GM21528 (cell line): Measurements from ENCODE around the gene IL34.

Source experiments
- ATAC-seq: cut with Tn5 transposase; IDR thresholded peaks from one replicate; pipeline ENCODE4 v1.9.1; 2021; ENCODE audit warnings: mild to moderate bottlenecking, moderate library complexity; ENCODE audit not compliant: unreplicated experiment, low FRiP score

The IL34 gene

DNA sequence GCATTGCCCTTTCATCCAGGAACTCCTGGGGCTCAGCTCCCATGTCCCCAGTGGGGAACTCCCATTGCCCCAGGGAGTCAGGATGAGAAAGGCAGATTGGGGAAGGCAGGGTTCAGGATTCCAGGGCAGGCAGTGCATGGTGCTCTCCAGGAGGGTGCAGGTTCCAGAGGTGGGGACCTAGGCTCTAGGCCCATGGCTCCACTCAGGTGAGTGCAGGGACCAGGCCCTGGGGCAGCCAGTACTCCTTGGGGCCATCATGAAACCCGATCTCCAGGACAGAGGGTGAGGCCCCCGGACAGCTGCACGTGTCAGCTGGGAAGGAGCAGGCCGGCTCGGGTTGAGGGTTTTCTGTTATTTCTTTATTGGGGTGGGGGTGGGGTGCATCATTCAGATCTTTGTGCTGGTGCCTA is 40.7 kb downstream of the IL34 start:
- ATAC-seq, result no peak

DNA sequence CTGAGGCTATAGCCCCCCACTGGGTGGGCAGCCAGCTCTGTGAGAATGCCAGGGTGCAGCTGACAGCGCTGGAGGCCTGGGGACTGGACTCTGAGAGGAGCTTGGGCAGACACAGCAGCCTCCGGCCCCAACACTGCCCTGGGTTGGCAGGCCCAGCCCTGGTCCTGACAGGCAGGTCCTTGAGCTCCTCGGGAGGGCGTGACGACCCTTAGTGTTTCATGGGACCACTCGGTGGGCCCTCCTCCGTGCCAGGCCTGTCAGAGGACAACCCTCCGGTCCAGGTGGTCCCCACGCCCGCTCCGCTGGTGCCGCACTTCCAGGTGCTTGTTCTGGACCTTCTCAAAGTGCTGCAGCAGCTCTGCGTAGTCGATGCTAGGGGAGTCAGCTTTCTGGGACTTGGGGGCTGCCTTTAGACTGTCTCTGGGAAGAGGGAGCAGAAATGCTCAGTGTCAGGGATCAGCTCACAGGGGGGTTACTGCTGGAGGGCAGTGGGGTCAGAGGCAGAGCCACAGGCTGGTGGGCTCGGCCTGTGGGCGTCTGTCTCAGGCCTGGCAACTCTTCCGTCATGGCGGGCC is 41.4 kb downstream of the IL34 start:
- ATAC-seq, result no peak

DNA sequence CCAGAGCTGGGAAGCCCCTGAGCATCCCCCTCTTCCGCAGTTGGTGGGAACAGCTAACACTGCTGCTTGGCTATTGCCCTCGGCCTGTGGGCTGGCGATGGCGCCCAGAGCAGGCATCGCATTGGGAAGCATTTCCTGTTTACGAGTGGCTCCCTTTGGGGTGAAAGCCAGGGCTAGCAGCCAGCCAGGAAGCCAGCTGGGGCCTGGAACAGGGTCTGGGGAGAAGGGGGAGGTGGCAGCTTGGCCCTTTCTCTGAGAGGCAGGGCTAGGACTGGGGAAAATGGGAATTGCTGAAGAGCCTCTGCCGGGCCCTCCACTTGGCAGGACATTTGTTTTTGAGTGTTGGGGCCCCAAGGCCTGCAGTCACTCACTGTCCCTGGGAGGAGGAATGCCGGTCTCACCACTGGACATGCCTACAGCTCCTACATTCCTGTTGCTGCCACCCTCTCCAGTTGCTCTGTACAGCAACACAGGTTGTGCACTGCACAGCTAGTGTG is 41.9 kb downstream of the IL34 start:
- ATAC-seq, result no peak

DNA sequence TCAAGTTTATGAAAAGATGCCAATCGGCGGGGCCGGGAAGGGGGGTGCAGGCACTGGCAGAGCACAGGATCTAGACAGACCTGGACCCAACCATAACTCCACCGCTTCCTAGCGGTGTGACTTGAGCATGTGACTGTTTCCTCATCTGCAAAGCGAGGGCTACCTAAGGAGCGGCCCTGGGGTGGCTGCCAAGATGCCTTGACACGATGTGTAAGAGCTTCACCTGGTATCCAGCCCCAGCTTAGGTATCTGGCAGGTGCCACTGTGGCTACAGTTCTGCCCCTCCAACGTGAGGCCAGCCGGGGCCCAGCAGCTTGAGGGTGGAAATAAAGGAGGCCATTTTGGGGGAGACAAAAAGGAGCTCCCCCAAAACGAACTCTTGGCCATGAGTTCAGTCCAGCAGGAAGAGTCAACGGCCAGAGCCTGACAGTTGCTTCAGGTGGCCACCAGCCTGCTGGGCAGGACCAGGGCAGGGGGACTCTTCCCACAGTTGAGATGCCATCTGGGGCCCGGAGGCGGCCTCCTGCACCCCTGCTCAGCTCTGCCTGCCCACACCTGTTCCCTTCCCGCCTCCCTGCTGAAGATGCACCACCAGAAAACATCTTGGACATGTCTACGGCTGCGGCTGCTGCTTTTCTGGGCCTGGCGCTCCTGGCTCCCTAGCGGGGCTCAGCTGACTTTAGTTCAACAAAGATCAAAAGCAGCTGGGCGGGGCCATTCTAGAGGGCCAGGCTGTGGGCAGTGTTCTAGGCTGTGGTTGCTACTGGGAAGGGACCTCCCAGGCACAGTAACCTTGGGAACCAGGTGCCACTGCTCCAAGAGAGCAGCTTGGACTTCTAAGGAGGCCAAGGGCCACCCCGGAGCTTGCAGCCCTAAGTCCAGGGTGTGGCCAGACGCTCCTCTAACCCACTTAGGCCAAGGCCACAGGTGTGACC is 42.9 kb downstream of the IL34 start:
- no peak for ATAC-seq

DNA sequence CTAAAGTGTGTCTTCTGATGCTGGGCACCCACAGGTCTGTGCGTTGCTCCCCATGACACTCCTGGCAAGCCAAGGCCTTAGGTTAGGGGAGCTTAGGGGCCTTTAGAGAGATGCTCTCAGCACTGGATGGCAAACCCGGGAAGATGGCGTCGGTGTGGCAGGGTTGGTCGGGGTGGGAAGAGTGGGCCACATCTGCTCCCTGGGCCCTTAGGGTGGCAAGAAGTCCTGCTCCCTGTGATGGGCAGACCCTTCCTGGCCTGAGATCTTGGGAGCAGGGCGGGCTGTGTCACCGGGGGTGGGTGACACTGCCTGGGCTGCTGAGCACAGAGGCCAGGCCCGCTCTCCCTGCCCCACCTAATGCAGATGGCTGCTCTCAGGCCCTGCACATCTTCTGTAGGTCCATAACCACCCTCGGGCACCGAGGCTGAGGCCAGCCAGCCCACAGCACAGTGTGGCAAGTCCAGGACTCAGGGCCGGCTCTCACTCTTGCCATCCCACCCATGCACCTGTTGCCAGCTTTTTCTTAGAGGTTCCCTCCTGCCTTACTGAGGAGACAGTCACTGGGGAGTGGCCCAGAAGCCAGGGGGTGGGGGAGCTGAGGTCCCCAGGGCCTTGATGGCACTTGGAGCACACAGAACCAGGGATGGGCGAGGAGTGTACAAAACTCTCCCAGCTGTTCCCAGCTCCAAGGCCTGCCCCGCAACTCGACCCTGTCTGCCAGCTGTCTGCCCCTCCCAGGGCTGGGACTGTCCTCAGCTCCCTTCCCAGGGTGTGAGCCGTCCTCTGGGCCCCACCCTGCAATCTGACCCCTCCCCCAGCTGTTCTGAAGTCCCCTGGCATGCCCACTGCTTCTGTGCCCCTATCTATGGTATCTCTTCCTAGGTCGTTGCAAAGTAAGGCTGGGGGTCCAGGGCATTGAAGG is 43.9 kb downstream of the IL34 start:
- ATAC-seq, result no peak

DNA sequence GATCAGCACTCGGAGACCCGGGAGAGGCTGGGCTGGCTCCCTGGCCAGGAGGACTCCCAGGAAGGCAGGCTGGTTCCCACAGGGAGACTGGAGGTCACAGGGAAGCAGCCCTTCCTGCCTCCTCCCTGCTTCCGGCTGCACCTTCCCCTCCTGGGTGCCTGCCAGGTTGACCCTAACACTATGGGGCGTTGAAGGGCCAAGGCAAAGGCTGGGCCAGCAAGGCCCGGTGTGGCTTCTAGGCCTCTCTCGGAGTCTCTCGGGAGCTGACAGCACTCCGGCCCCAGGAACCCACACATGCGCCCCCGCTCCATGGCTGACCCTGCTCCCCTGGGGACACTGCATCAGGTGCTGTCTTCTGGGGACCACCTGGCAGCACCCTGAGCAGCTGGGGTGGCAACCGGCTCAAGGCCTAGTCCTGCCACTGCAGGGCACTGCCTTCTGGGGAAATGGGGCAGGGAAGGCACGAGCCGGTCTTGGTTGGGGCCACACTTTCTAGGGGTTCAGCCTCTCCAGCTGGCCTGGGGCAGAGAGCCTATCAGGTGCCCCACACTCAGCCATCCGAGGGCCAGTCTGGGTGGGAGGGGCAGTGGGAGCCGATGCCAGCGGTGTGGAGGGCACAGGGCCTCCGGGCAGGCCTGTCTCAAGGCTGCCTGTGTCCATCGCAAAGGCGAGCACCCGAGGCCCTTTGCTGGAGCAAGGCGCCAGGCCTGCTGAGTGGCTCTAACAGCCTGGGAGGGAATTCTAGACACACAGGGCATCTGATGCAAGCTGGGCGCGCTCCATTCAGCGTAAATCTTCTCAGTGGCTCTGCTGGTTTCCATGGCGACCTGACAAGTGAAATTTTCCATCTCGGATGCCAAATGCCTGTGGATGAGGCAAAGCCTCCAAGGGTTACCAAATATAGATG is 45.1 kb downstream of the IL34 start:
- no peak for ATAC-seq

DNA sequence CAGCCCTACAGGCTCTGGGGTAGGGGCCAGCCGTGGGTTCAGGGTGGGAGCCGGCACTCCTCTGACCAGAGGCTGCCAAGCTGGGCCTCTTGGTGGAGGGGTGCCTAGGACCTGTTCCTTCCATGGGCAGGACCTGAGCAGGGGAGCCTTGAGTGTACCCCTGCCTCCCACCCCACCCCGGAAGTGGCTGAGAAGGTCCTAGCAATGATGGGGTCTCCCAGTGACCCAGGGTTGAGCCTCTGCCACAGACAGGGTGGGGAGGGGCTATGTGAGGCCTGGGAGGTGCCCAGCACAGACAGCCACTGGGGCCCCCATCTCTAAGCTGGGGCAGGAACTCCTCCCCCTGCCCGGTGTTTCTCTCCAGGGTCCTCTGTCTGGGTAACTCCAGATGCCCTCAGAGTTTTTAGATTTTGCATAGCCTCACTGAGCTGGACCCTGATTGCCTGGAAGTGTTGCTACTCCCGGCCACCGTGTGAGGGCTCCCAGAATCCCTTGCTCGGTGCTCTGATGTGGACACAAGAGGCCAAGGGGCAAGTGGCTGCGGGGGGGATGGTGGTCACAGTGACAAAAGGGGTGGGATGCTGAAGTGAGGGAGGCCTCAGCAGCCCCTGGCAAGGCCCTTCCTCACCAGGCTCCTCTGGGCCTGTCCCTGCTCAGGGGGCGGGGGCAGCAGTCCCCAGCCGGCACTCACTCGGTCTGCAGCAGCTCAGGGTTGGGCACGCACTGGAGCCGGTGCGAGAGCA is 45.9 kb downstream of the IL34 start:
- no peak for ATAC-seq

DNA sequence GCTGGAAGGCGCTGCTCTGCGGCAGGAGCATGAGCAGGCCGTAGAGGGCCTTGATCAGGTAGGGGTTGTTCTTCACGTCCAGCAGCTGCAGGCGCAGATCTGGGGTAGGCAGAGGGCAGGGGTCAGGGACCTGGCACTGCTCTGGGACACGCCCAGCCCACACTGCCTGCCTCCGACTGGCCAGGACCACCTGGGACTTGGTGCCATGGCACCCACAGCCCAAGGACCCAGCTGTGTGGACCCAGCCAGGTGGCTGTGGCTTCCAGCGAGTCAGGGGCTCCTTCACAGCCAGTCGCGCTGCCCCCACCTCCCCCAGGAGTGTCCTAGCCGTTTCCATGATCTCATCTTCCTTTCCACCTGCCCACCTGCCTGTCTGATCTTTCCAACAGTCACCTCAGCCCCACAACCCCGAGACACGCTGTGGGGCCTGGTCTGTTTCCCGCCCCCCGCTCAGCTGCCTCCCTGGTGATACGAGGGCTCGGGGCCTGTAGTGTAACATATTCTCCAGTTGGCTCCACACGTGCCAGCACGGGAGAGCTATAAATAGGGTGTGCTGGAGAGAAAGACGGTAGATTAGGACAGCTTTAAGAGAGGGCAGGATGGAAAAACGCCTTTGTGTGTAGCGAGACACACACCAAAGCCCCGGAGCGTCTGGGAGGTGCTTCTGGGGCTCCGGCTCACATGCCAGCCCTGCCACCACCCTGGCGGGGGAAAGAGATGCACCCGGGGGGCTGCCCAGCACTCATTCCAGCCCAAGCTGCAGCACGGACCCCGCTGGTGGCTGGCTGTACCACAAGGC is 46.7 kb downstream of the IL34 start:
- no peak for ATAC-seq

DNA sequence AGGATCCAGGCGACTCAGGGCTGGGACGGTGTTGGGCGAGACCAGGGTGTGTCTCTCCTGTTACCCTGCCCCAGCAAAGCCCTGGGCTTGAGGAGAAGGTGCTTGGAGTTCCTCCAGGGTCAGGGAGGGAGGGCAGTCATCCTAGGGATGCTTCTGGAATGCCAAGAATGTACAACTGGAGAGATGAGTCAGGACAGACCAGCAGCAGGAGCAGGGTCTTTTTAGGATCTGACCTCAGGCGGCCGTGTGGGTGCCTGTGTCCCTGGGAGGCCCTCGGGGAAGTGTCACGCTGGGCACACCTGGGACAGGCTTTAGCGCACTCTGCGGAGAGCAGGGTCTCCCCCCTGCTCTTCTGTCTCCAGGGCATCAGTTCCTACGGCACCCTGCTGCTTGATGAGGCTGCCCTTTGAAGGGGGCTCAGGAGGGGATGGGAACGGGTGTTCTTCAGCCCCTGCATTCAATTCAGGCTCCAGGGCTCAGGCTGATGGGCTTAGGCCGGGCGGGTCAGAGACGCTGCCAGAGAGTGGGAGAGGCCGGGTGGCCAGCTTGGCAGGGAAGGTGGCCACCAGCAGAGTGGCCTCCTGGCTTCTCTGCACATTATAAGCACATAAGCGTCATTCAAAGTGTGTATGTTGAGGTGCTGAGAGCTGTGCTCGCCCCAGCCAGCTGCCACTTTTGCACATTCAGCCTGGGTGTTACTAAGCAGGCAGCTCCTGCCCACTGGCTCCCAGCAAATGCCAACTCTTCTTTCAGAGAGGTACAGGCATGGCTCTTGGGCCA is 47.9 kb downstream of the IL34 start:
- ATAC-seq, result no peak

DNA sequence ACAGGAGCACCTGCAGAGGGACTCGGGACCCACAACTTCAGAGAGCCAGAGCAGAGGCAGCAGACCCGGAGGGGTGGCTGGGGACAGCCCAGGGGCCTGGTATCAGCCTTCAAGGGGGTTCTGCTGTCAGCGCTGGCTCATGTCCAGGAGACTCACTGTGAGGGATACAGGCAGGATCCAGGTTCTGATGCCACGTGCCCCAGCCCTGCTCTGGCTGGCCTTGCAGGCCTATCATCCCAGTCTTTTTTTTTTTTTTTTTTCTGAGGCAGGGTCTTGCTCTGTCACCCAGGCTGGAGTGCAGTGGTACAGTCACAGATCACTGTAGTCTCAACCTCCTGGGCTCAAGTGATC is 48.5 kb downstream of the IL34 start:
- no peak for ATAC-seq

DNA sequence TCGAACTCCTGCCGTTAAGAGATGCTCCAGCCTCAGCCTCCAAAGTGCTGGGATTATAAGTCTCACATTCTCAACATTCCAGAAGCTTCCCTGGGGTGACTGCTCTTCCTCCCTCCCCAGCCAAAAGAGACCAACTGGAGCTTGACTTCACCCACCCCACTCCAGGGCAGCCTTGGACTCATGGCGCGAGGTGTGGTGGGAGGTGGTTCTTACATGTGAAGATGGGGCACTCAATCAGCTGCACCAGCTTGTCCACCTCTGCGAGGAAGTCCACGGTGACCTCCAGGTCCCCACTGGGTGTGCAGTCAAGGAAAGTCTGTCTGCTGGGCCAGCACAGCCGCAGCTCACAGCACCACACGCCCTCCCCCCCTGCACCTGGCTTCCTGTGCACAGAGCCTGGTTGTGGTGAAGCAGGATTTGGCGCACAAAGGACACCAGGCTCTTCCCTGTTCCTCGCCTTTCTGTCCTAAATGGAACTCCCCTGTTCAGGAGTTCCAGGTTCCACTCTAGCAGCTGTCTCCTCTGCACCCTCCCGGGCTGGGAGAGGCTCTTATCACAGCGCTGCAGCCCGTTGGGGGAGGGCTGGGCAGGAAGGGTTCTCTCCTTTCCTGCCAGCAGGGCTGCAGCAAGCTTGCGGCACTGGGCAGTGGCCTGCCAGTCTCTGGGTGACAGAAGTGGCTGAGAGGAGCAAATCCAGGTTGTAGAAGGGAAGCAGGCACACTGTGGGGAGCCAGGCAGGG is 49.1 kb downstream of the IL34 start:
- ATAC-seq, result no peak

DNA sequence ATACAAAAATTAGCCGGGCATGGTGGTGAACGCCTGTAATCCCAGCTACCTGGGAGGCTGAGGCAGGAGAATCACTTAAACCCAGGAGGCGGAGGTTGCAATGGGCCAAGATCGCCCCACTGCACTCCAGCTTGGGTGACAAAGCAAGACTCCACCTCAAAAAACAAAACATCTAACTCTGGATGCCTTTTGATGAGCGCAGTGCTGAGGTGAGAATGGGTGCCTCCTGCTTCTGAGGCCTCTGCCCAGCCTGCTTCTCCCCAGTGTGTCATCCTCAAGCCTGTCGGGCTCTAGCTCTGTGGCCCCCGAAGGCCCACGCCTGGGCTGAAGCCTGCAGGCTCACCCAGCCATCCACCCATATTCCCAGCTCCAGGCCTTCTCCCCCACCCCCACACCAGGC is 50.0 kb downstream of the IL34 start:
- ATAC-seq, result no peak

DNA sequence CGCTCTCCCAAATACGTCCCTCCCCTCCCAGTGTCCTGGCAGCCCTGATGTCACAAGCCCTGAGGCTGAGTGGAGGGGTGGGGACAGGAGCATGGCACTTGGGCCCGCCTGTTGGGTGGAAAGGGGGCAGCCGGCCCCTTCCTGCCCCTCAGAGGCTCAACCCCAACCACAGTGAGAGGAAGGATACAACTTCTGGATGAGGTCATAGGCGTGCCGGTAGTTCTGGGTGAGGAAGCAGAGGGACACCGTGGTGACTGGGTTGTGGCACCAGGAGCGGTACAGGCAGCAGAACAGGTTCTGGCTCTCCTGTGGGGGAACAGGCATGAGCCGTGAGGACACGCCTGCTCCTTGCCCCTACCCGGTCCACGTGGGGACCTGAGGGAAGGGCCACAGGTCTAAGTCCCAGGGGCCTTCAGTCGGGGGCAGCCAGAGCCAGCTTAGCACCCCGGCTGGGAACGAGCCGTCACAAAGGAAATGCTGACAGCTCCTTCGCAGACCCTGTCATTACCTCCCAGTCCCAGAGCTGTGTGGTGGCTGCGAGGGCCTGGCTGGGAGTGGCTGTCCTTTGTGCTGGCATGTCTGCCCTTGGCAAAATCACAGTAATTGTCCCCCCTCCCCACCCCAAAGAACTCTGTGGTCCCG is 50.7 kb downstream of the IL34 start:
- ATAC-seq, result no peak

DNA sequence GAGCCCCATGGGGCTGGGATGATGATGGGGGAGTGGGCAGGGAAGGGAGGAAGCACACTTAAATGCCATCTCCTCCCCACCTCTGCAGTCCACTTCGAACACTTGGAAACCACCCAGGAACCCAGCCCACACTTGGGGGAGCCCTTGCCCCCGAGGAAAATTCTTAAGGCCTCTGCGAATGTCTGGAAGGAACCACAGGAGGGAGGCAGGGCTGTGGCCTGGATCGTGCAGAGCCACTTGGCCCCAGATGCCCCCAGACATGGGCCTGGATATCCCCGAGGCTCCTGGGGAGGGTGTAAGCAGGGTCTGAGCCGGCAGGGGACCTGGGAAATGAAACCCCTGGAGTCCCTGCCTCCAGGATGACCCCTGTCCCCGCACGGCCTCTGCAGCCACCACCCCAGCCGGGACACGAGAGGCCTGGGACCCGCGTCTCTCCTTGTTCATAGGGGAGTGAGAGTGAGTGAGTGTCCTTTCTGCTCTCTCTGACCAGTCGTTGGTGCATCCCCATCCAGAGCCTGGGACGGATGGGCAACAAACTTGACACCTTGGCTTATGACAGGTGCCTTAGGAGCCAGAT is 51.3 kb downstream of the IL34 start:
- ATAC-seq, result no peak

DNA sequence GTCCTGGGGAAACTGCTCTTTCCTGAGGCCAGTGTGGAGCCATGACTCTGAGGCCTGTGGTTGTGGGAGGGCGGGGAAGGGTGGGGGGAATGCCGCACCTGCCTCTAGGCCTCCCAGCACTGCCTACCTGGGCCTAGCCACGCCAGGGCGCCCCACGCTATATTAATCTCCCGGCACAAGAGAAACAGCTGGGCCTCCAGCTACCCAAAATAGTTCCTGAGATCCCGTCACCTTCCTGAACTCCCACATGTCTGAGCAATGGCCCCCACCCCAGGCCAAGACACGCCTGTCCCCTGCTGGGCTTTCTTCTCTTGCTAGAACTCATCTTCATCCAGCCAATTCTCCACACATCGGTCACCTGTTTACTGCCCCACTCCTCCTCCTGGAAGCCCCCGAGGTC is 52.5 kb downstream of the IL34 start:
- no peak for ATAC-seq

DNA sequence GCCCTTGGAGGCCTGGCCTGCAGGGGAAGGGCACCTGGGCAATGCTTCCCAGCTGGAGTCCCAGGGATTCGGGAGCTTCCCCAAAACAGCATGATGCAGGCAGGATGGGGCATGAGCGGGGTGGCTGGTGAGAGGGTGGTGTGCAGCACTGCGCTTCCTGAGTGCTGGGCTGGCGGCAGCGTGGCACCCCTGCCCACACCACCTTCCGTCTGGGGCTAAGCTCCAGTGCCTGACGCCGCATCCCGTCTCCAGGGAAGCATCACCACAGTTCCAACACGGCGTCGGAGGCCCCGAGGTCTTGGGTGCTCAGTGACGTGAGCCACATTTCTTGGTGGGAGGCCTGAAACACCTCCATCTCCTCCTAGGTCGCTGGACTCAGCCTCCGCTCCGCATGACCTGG is 53.3 kb downstream of the IL34 start:
- ATAC-seq, result no peak
